Measurements from ENCODE around the gene UFL1. TPM values are rescaled to one million over a fixed set of nuclear protein-coding genes. Genes with fewer than 3 reads are reported as not detected.

UFL1 gene
- total and polyA plus RNA-seq, 4 donors: 13.1 to 25.9 (median 17.8) TPM

- 92% methylated on average over 1 of the region's 1 CpG for WGBS
- H3K27me3 ChIP-seq (ENCODE audit: control insufficient read depth in 4 of 4, insufficient read depth in 4 of 4, low read length in 3 of 4): peaks cover 0 to 10% (median 1%) of the 10 kb centered on the region in 4 donors
Measured at GRCh38 chr6:96582436-96582835, 60.8 kb downstream of the UFL1 start.

More at GRCh38 chr6:96582436-96582835, 60.8 kb downstream of the UFL1 start:
- no peaks in the 10 kb centered on the region for H3K4me1 ChIP-seq (ENCODE audit: control insufficient read depth in 4 of 4, insufficient read depth in 4 of 4, low read length in 3 of 4)
- H3K9ac ChIP-seq (ENCODE audit: low read depth in 1 of 2, low read length in 2 of 2): no peak overlapping the region
- no peak overlapping the region for H3K4me3 ChIP-seq (ENCODE audit: low read depth in 1 of 3, low read length in 3 of 3)
- TF ChIP-seq HNF4A (conservative IDR thresholded peaks at IDR 0.05) (no peak), HNF4G (IDR thresholded peaks at IDR 0.05) (no peak), GABPA (IDR thresholded peaks at IDR 0.05 in 1 of 2, conservative IDR thresholded peaks at IDR 0.05 in 1 of 2) (no peak), JUND (IDR thresholded peaks at IDR 0.05) (no peak), TAF1 (conservative IDR thresholded peaks at IDR 0.05) (no peak), YY1 (IDR thresholded peaks at IDR 0.05) (no peak), FOXA1 (IDR thresholded peaks at IDR 0.05) (no peak), SP1 (IDR thresholded peaks at IDR 0.05) (no peak), EGR1 (IDR thresholded peaks at IDR 0.05; ENCODE audit: low read depth in 2 of 2) (no peak), NR2F2 (IDR thresholded peaks at IDR 0.05) (no peak), FOXA2 (IDR thresholded peaks at IDR 0.05) (no peak), RAD21 (IDR thresholded peaks at IDR 0.05) (no peak), MAX (IDR thresholded peaks at IDR 0.05) (no peak), ZBTB33 (IDR thresholded peaks at IDR 0.05) (no peak)
- TF ChIP-seq, protein P1, sequence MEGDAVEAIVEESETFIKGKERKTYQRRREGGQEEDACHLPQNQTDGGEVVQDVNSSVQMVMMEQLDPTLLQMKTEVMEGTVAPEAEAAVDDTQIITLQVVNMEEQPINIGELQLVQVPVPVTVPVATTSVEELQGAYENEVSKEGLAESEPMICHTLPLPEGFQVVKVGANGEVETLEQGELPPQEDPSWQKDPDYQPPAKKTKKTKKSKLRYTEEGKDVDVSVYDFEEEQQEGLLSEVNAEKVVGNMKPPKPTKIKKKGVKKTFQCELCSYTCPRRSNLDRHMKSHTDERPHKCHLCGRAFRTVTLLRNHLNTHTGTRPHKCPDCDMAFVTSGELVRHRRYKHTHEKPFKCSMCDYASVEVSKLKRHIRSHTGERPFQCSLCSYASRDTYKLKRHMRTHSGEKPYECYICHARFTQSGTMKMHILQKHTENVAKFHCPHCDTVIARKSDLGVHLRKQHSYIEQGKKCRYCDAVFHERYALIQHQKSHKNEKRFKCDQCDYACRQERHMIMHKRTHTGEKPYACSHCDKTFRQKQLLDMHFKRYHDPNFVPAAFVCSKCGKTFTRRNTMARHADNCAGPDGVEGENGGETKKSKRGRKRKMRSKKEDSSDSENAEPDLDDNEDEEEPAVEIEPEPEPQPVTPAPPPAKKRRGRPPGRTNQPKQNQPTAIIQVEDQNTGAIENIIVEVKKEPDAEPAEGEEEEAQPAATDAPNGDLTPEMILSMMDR (IDR thresholded peaks at IDR 0.05; ENCODE audit: low read depth, low read length, missing input control): no peak
- TF ChIP-seq, protein P2, sequence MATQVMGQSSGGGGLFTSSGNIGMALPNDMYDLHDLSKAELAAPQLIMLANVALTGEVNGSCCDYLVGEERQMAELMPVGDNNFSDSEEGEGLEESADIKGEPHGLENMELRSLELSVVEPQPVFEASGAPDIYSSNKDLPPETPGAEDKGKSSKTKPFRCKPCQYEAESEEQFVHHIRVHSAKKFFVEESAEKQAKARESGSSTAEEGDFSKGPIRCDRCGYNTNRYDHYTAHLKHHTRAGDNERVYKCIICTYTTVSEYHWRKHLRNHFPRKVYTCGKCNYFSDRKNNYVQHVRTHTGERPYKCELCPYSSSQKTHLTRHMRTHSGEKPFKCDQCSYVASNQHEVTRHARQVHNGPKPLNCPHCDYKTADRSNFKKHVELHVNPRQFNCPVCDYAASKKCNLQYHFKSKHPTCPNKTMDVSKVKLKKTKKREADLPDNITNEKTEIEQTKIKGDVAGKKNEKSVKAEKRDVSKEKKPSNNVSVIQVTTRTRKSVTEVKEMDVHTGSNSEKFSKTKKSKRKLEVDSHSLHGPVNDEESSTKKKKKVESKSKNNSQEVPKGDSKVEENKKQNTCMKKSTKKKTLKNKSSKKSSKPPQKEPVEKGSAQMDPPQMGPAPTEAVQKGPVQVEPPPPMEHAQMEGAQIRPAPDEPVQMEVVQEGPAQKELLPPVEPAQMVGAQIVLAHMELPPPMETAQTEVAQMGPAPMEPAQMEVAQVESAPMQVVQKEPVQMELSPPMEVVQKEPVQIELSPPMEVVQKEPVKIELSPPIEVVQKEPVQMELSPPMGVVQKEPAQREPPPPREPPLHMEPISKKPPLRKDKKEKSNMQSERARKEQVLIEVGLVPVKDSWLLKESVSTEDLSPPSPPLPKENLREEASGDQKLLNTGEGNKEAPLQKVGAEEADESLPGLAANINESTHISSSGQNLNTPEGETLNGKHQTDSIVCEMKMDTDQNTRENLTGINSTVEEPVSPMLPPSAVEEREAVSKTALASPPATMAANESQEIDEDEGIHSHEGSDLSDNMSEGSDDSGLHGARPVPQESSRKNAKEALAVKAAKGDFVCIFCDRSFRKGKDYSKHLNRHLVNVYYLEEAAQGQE (IDR thresholded peaks at IDR 0.05): no peak
- H3K36me3 ChIP-seq (ENCODE audit: control insufficient read depth in 4 of 4, insufficient read depth in 3 of 4, low read depth in 1 of 4, low read length in 3 of 4): no peaks in the 10 kb centered on the region
- no peak for DNase-seq (ENCODE audit: low spot score)
- no peaks in the 10 kb centered on the region for H3K9me3 ChIP-seq (ENCODE audit: control insufficient read depth in 4 of 4, low read length in 3 of 4)
- no peak overlapping the region for H3K27ac ChIP-seq (ENCODE audit: low read depth in 1 of 2, low read length in 2 of 2)

Measured in liver (tissue), 9 donors.